Measurements from ENCODE around the gene CAMSAP1. TPM values are rescaled to one million over a fixed set of nuclear protein-coding genes. Genes with fewer than 3 reads are reported as not detected.
A peak's percentile ranks its signal among the peaks of the same experiment; 100 is the strongest.

The CAMSAP1 gene
- total RNA-seq, 2 experiments from 2014 or later = 20.2 to 27.0 TPM

- Mint-ChIP-seq H3K4me3 (peak overlapping the region; percentile 48), H3K36me3 (ENCODE audit: low read depth) (no peaks in the 10 kb centered on the region), H3K4me1 (ENCODE audit: low read depth) (peaks cover 69% of the 10 kb centered on the region), H3K27ac (peak overlapping the region; percentile 82), H3K27me3 (no peaks in the 10 kb centered on the region), H3K9me3 (no peaks in the 10 kb centered on the region)
- CTCF ChIA-PET = interaction anchor here (1.0 kb wide), 2 partner anchors 11 to 23 kb away, joined by 3 read pairs; no protein-coding TSS in a partner anchor
- intact Hi-C loops (cut with micrococcal nuclease) = no loop called here
- ATAC-seq (no peak), DNase-seq (no peak)
- POLR2A ChIA-PET = no interaction called here
- no peak for TF ChIP-seq CTCF (IDR thresholded peaks at IDR 0.05)
Measured at GRCh38 chr9:135888126-135888765, 19.1 kb downstream of the CAMSAP1 start.

GRCh38 chr9:135887585-135888050, 19.7 kb downstream of the CAMSAP1 start:
- Mint-ChIP-seq H3K4me3 (peak overlapping the region; percentile 48), H3K36me3 (ENCODE audit: low read depth) (no peaks in the 10 kb centered on the region), H3K27ac (peak overlapping the region; percentile 82), H3K27me3 (no peaks in the 10 kb centered on the region), H3K4me1 (ENCODE audit: low read depth) (peaks cover 66% of the 10 kb centered on the region), H3K9me3 (no peaks in the 10 kb centered on the region)
- ChIA-PET CTCF (interaction anchor here (1.0 to 2.1 kb wide), 2 partner anchors 11 to 23 kb away, joined by 3 to 8 read pairs; no protein-coding TSS in a partner anchor), POLR2A (no interaction called here)
- DNase-seq (peak; percentile 89), ATAC-seq (peak; percentile 97)
- TF ChIP-seq CTCF (IDR thresholded peaks at IDR 0.05) = no peak
- intact Hi-C loops (cut with micrococcal nuclease) = no loop called here

- CTCF ChIA-PET = interaction anchor here (2.1 kb wide), 1 partner anchor 23 kb away, joined by 8 read pairs; no protein-coding TSS in a partner anchor
- POLR2A ChIA-PET = no interaction called here
- Mint-ChIP-seq H3K9me3 (no peaks in the 10 kb centered on the region), H3K36me3 (ENCODE audit: low read depth) (no peaks in the 10 kb centered on the region), H3K27ac (peak overlapping the region; percentile 82), H3K27me3 (no peaks in the 10 kb centered on the region), H3K4me1 (ENCODE audit: low read depth) (peaks cover 65% of the 10 kb centered on the region), H3K4me3 (peak overlapping the region; percentile 48)
- ATAC-seq = peak; percentile 8
- DNase-seq = no peak
- intact Hi-C loops (cut with micrococcal nuclease) = no loop called here
- no peak for TF ChIP-seq CTCF (IDR thresholded peaks at IDR 0.05)
Measured at GRCh38 chr9:135887021-135887507, 20.3 kb downstream of the CAMSAP1 start.

- ATAC-seq (no peak), DNase-seq (no peak)
- peak overlapping the region; percentile 48 for H3K4me3 Mint-ChIP-seq
- H3K27ac Mint-ChIP-seq = peak overlapping the region; percentile 56
- ChIA-PET CTCF (interaction anchor here (2.1 kb wide), 1 partner anchor 22 kb away, joined by 8 read pairs; no protein-coding TSS in a partner anchor), POLR2A (no interaction called here)
- no peaks in the 10 kb centered on the region for H3K36me3 Mint-ChIP-seq (ENCODE audit: low read depth)
- no peak for TF ChIP-seq CTCF (IDR thresholded peaks at IDR 0.05)
- intact Hi-C loops (cut with micrococcal nuclease) = no loop called here
- H3K4me1 Mint-ChIP-seq (ENCODE audit: low read depth) = peaks cover 60% of the 10 kb centered on the region
- H3K9me3 Mint-ChIP-seq = no peaks in the 10 kb centered on the region
- no peaks in the 10 kb centered on the region for H3K27me3 Mint-ChIP-seq
Measured at GRCh38 chr9:135886147-135886981, 21.0 kb downstream of the CAMSAP1 start.

All from activated CD8-positive, alpha-beta T cell treated with anti-CD3 and anti-CD28 coated beads for 36 hours (primary cell).